HG03139 (cell line): ENCODE data around the gene SOAT1.
"Not testable (repeated sequence)": the region's sequence is repeated elsewhere in the genome, so short reads cannot be mapped to it uniquely, and the experiment has no call there.

Source experiments
- ATAC-seq: cut with Tn5 transposase; IDR thresholded peaks from one replicate; pipeline ENCODE4 v1.9.1; 2021; ENCODE audit not compliant: unreplicated experiment

The SOAT1 gene

DNA sequence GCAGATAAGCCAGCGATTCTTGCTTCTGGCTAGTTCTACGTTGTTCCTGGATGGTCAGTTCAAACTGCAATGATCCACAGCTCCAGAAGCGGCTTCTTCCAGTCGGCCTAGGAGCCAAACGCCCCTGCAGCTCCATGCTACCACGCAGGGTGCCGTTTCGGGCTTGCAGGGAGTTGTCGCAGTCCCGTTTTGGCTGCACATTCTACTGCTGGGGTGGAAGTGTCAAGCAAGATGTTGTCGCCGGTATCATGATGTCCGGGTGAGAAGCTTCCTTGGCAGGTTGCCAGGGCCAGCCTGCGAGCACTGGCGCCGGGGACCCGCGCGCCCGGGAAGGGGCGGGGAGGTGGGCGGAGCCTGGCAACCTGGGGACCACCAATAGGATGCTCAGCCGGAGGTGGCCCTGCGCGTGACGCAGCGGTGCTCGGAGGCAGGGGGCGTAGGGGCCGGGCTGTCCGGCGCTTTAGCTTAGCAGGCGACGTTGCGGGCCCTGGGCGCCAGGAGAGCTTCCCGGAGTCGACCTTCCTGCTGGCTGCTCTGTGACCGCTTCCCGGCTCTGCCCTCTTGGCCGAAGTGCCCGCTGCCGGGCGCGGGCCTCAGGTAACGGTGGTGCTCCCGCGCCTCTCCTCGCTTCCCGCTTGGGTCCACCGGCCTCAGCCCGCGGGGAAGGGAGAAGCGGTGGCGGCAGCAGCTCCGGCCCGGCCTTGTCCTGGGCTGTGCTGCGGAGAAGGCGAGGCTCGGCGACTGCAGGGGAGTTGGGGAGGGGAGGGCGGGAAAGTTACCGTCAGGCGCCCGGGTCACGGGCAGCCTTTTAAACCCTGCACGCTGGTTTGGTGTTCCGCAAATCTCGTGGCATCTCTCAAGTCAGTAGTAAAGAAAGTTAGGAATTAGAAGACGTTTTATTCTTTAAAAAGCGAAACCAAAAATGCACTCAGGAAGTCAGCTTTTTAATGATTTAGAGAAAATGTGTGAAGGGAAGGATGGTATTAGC is at the start of gene SOAT1:
Gene SOAT1, plus strand, starts transcription at position 458 of the 988 bp plus-strand sequence. CDS start 8,888 bp downstream, outside the sequence.
- peak; percentile 94 for ATAC-seq

DNA sequence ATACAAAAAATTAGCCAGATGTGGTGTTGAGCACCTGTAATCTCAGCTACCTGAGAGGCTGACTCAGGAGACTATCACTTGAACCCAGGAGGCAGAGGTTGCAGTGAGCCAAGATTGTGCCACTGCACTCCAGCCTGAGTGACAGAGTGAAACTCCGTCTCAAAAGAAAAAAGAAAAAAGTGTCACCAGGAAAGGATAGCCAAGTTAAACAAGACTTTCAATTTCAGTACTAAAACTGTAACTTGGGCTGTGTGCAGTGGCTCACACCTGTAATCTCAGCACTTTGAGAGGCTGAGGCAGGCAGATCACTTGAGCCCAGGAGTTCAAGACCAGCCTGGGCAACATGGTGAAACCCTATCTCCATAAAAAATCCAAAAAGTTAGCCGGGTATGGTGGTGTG is 48.2 kb upstream of the SOAT1 start:
- not testable (repeated sequence) for ATAC-seq

DNA sequence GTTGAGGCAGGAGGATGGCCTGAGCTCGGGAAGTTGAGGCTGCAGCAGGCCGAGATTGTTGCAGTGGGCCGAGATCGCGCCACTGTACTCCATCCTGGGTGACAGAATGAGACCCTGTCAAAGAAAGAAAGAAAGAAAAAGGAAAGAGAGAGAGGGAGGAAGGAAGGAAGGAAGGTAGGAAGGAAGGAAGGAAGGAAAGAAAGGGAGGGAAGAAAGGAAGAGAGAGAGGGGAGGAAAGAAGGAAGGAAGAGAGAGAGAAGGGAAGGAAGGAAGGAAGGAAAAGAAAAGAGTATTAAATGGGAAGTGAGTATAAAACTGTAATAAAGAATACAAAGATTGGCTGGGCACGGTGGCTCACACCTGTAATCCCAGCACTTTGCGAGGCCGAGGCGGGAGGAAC is 45.7 kb upstream of the SOAT1 start:
- no peak for ATAC-seq

DNA sequence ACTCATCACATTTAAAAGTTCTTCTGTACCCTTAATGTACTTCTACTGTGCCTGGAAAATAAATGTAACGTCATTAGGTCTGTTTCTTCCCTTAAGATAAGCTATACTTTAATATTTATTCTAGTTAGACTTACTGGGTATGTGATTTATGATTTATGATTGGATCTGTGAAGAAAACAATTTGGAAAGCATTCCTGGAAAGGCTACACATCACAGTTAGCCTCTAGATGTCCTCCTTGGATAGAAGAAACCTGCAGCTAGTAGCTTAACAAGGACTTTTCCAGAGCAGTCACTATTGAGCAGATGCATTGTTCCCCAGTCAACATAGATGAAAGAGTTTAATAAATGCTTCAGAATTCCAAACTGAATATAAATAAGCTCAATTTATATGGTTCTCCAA is 41.9 kb upstream of the SOAT1 start:
- ATAC-seq = no peak

DNA sequence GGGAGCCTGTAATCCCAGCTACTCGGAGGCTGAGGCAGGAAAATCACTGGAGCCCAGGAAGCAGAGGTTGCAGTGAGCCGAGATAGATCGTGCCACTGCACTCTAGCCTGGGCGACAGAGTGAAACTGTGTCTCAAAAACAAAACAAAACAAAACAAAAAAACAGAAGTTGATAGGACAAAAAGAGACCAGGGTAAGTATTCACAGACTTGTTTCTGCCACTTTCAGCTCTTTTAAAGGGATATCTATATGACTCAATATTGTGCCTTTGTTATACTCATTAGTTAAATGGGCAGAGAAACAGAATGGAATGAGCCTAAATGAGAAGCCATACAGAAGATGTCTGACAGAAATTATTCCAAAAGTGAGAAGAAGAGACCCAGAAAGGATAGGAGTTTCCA is 41.0 kb upstream of the SOAT1 start:
- no peak for ATAC-seq

DNA sequence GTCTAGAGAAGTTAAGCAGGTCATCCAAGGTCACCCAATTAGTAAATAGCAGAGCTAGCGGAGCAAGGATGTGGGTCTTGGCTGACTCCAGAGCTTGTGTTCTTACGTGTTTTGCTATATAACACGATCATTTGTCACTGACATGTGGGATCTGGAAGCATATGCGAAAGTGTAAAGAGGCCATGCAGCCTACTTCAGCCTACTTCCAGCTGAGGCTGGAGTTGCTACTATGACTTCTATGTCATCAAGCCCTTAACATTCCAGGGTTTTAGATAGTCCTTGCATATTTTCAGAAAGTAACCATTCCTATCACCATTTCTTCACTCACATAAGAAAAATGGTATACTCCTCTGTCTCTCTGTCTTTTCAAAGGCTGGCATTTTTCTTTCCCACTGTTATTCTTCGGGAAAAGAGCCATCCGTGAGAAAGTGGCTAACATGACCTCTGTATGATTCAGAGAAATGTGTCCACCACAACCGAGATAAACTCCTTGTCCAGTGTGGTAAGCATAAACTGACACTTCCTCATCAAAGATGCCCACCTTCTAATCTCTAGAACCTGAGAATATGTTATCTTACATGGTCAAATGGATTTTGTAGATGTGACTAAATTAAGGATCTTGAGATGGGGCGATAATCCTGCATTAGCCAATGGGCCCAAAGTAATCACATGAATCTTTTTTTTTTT is 40.2 kb upstream of the SOAT1 start:
- ATAC-seq = no peak

DNA sequence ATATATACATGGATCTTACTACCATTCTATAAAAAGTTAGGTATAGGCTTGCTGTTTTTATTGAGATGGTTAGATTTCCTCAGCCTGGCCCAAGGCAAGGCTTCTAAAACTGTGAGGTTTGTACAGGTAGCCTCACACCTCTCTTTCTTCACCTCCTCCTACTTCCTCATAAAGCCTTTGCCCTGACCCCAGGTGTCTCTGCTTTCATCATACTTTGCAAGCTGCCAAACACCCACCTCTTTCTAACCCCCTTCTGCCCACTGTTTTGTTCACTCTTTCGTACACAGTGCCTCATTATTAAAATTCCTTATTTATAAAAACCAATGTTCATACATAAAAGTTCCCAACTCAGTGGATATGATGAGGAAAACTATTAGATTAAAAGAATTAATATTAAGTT is 31.4 kb upstream of the SOAT1 start:
- ATAC-seq = no peak

DNA sequence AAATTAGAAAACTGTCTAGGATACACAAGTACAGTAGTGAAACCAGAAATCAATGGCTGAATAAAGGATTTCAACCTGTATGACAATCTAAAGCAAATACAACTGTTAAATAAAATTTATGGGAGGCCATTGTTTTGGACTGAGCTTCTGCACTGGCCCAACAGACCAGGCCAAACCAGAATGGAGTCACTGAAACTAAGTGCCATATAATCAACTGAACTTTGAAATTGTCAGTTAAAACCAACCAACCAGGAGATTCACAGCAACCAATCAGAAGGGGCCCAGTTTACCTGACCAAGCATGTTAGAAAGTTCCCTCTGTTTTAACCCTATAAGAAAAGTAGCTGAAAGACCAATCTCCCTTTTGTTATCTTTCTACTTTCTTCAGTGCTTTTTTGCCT is 30.5 kb upstream of the SOAT1 start:
- no peak for ATAC-seq

DNA sequence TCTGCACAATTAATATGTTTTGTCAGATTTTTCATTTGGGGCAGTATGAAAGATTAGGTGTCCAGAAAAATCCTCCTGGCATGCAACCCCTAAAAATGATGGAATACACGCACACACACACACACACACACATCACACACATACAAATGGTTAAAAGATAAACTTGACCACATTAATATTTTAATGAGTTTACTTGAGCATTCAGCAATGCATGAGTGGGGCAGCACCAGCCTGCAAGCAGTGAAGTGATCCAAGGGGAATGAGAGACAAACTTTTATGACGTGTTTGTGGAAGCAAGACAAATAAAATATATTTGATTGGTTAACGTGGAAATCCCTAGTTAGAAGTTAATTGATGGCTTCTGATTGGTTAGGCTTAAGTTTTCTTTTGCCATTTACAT is 29.1 kb upstream of the SOAT1 start:
- ATAC-seq = no peak

DNA sequence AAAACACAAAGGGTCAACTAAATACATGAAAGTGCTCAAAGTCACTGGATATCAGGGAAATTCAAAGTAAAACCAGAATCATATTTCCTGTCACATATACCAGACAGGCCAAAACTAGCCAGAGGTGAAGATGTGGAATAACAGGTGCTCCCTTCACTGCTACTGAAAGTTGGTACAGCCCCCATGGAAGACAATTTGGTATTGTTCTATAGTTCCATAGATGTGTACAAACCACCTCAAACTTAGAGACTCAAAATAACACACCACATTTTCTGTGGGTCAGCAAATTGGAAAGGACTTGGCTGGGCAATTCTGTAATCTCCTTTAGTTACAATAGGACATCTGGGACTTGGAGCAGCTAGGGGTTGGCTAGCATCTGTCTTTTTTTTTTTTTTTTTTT is 24.5 kb upstream of the SOAT1 start:
- no peak for ATAC-seq

DNA sequence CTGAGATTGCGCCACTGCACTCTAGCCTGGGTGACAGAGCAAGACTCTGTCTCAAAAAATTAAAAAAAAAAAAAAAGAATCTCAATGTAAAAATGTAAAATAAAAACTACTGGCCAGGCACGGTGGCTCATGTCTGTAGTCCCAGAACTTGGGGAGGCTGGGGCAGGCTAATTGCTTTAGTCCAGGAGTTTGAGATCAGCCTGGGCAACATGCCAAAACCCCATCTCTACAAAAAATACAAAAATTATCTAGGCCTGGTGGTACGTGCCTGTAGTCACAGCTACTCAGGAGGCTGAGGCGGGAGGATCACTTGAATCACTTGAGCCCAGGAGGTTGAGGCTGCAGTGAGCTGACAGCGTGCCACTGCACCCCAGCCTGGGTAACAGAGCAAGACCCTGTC is 19.2 kb upstream of the SOAT1 start:
- ATAC-seq = not testable (repeated sequence)

DNA sequence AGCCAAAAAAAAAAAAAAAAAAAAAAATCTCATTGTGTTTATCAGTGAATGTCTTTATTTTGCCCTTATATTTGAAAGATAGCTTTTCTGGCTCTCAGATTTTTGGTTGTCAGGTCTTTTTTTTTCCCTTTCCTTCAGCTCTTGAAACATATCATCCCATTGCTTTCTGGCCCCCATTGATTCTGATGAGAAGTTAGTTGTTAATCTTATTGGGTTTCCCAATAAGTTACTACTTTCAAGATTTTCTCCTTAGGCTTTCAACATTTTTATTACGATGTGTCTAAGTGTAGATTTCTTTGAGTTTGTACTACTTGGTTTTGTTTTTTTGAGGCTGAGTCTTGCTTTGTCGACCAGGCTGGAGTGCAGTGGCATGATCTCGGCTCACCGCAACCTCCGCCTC is 14.7 kb upstream of the SOAT1 start:
- ATAC-seq = no peak

DNA sequence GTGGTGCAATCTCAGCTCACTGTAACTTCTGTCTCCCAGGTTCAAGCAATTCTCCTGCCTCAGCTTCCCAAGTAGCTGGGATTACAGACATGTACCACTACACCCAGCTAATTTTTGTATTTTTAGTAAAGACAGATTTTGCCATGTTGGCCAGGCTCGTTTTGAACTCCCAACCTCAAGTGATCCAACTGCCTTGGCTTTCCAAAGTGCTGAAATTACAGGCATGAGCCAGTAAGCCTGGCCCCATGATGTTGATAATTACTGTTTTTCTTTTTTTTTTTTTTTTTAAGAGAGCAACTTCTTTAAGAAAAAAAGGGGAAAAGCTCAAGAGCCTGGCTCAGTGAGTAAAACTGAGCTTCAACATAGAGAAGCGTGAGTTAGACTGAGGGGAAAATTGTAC is 9.6 kb upstream of the SOAT1 start:
- no peak for ATAC-seq

DNA sequence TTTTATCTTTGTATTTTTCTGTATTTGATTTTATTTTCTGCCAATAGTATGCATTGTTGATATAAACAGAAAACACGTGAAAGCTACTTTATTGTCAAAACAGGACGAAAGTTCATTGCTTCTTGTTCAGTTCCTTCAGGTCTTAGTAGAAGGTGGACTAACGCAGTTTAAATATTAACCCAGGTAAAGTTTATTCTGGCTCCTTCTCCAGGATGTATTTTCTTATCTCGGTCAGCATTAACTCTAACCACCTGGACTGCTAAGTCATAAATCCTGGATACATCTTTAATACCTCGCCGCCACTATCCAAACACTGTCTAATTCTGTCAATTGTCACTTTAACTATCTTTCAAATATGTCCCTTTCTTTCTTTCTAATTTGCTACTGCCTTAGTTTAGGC is 5.7 kb upstream of the SOAT1 start:
- ATAC-seq = no peak

DNA sequence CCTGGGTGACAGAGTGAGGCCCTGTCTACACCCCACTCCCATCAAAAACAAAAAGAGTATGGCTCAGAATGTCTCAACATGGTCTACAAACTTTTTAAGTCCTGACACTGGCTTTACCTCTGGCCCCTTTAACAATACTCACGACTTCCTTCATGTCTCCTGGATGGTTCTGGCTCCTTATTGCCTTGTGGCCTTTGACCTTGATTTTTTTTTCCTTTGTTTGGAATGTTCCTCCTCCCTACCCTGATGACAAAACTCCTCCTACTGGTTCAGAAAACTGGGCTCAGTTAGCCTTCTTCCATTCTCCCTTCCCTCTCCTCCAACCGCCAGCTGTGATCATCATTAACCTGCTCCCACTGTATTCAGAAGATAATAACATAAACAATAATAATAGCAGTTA is 4.6 kb upstream of the SOAT1 start:
- no peak for ATAC-seq

DNA sequence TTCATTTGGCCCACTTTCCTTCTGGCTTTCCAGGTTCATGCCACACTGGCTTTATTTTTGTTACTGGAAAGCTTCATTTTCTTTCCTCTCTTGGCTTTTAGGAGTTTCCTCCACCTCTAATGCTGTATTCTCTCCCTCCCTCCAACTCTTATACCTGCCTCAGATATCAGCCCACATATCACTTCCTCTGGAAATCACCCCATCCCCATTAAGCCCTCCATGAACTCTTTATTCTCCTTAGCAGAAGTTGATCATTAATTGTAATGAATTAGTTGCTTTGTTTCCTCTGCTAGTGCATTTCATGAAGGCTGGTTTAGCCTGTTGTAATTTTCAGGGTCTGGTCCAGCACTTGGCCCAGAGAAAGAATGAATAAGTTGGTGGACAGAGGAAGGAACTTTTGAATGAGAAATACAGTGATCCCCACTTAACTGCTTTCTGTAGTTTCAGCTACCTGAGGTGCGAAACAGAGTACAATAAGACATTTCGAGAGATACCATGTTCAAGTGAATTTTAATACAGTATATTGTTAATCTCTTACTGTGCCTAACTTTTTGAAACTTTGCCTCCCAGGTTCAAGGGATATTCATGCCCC is 1.7 kb downstream of the SOAT1 start:
- no peak for ATAC-seq

DNA sequence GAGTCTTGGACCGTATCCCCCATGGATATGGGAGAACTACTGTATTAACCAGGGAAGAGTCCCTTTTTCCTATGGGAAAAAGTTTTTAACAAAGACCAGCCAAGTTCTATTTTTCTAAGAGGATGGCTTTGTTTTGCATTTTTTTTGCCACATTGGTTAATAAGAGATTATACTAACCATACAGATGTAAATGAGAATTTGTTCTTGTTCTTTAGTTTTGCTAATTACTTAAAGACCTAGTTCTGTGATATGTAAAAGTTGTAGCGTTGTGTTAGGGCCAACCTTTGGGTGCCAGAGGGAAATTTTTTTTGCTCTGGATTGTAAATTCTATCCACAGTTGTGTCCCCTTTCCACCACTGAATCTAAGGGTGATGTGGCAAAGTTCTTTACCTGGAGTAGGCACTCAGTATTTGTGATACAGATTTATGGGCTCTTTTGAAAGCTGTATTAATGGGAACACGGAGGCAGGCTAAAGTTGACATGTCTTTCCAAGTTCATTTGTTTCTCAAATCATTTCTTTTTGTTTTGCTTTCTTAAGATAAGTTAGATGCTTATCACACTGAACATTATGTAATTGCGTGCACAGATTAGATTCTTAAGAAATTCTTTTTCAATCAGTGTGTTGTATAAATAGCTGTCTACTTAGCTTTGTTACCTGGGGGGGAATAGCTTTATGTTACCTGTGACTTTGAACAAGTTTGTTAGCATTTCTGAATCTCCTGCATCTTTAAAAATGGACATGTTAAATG is 2.9 kb downstream of the SOAT1 start:
- no peak for ATAC-seq

DNA sequence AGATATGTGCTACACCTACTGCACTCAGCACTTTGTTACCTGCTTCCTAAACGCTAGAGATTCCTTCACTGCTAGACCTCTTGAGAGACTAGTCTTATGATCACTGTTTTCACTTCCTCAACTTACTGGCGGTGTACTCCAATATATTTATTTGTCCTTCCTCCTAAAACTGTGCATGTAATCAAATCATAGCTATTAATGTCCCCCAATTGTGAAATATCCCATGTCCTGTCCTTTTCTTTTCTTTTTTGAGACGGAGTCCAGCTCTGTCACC is 3.4 kb downstream of the SOAT1 start:
- ATAC-seq = no peak

DNA sequence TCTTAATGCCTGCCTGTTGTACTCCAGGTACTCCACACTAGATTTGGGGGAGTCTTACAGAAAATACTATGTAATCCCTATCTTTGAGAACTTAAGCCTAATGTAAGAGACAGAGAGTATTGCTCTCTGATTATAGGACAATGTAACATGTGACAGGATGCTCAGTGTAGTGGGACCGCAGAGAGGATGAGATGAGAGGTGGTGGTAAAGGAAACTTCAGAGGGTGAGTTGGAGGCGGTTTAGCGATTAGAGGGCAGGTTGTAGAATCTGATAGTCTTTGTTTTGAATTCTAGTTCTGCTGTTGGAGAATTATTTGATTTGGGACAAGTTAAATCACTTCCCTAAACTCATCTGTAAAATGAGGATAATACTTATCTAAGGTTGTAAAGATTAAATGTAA is 5.4 kb downstream of the SOAT1 start:
- ATAC-seq = peak; percentile 83

DNA sequence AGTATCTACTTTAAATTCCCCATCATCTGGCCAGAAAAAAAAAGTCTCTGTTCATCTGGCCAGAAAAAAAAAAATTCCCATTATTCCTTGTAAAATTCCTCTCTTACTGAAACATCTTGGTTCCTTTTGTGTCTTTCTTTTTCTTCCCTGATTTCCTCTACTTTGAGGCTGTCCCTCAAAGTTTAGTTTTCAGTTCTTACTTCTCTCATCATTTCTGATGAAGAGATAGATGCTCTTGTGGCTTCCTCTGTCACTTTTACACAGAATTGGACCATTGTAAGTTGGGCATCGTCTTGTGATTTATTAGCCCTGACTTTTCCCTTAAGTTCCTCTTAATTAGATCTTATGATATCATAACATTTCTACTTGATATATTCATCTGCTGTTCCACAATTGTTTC is 6.5 kb downstream of the SOAT1 start:
- ATAC-seq = no peak

DNA sequence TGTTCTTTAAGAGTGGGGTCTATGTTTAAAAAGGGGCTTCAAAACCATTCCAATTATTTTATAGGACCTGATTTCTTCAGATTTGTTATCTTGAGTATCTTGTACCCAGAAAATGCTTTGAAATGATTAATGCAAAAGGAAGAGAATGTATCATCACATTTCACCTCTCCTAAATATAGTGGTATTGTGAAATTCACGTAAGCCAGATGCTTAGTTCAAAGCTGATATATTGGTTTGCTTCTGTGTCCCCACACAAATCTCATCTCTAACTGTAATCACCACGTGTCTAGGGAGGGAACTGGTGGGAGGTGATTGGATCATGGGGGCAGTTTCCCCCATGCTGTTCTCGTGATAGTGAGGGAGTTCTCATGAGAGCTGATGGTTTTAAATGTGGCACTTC is 8.5 kb downstream of the SOAT1 start:
- ATAC-seq = no peak
